ENCODE results near the gene PPP1R13B.

PPP1R13B gene

DNA sequence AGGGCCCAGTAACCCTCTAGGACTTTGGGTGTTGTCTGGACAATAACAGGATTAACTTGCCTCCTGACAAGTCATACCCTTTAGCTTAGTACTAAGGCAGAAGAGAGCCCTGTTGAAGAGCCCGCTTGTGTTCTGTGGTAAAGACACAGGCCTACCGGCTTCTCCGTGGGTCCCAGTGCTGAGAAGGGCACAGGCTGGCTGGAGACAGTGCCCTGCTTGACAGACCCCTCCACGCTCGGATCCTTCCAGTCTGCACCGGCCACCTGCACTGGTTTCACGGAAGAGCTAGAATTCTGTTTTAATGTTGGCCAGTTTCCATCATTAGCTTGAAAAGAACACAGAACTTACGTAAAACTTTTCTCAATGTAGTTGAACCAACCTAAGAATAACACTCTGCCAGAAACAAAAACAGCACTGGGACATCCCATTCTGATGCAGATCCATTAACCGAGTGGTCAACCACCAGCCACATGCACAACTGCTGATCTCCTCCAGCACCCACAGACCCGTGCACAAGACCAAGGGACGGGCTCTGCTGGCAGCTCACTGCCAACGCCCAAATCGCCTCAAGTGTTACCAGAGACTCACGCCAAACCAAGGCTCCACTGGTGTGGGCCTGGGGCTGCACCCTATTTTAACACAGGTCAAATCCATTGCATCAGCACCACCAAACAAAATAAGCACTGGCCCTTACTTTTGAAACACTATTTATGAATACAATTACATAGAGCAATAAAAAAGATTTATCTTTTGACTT lies 104.7 kb downstream of the PPP1R13B start:
- DNase-seq (ENCODE audit: low read depth in 2 of 2) = no peak

GRCh38 chr14:103741876-103742275 lies 105.5 kb downstream of the PPP1R13B start:
- DNase-seq (ENCODE audit: low read depth in 2 of 2) = no peak

DNA sequence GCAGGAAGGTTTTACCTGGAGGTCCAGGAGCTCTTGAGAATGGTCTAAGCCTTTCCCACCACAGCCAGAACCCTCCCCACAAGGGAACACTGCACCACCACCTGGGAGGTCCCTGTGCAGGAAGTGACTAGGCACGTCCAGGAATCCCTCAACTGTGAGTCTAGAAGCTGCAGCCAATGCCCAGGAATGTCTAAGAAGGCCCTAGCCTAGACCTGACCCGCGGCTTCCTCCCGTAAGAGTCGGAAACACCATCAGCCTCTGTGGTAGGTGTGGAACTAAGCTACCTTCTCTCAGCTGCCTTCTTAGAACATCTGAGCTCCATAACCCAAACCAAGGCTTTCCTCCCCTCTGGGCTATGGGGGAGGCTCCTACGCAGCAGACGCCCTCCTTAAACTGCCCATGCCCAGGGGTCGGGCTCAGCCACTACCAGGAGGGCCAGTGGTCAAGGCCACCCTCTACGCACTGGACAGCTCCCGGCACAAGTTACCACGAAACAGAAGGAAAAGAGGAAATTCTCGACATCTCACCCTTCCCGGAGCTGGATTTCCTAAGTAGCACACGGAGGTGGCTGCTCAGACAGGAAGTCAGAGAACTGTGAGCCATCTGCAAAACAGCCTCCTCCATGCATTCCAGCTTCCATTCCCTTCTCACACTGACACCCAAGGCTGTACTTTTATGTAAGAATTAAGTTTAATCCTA lies 106.2 kb downstream of the PPP1R13B start:
- no peak for DNase-seq (ENCODE audit: low read depth in 2 of 2)

DNA sequence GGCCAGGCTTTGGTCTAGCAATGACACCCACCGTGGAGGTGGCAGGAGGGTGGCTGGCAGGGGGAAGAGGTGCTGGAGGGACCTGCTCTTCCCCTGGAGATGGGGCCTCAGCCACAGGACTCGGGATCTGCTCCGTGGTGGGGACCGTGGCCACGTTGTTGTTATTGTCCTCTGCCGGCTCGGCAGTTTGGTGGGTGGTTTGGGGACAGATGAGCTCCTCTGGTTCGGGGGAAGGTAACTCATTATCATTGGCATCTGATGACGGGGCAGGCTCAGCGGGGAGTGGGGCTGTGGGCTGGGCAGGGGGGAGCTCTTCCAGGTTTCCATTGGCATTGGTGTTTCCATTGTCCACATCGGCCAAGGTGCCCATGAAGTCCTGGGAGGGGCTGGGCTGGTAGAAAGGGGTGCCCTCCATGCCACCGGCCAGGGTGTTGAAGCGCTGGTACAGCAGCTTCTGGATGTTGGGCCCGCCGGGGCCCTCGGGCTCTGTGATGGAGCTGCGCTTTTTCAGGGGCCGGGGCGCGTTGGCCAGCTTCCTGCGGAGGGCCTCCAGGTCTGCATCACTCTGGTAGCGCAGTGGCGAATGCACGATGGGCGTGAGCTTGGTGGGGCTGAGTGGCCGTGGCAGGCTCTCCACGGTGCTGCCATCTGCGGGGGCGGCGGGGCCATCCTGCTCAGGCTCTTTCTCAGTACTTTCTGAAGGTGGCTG lies 107.4 kb downstream of the PPP1R13B start:
- no peak for DNase-seq (ENCODE audit: low read depth in 2 of 2)

DNA sequence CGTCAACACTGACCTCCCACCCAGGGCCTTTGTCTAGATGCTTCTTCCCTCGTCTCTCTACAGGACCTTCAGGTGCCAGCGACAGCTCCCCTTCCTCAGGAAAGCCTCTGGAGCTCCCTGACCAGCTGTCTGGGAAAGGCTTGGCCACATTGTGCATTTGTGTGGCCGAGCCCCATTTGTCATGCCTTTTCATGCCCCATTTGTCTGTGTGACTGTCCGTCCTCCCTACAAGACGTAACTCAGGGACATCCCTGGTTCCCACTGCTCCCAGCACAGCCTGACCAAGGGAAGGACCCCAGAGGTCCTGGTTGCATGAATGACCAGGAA lies 107.9 kb downstream of the PPP1R13B start:
- no peak for DNase-seq (ENCODE audit: low read depth in 2 of 2)

- DNase-seq (ENCODE audit: low read depth in 2 of 2) = no peak
These were observed 108.5 kb downstream of the PPP1R13B start for GRCh38 chr14:103738701-103739451.

DNA sequence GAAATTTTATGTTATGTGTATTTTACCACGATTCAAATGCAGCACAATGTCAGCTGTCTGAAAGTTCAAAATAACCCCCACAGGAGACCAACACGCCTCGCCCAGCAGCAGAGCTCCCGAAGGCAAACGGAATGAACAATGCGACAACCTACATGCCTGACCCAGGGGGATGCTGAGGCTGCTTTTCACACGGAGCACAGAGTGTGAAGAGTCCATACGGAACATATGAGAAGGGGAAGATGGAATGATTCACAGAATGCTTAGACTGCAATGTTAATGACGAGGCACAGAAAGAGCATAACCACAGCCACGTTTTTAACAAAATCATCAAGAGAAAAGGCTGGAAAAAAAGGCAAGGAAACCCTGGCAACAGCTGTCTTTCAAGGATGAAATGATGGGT lies 109.2 kb downstream of the PPP1R13B start:
- DNase-seq (ENCODE audit: low read depth in 2 of 2) = no peak

DNA sequence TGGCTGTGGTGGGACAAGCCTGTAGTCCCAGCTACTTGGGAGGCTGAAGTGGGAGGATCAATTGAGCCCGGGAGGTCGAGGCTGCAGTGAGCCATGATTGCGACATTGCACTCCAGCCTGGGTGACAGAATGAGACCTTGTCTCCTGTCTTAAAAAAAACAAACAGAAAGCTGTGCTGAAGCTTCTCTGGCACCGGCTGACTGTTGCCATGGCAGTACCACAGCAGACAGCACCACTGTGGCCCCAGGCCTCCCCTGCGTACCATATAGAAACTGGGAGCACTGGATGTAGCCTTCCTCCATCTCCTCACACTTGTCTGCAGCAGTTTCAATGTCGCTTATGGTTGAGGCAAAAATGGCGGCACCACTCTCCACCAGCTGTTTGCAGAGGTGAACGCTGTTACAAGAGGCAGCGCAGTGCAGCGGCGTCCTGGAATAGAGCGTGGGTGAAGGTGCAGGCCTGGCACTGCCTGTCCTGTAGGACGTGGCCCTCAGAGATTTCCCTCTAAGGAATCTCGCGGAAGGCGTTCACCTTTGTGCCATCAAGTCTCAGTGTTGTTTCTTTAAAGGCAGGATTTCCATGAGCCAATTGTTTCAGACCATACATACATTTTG lies 109.8 kb downstream of the PPP1R13B start:
- DNase-seq (ENCODE audit: low read depth in 2 of 2) = no peak

DNA sequence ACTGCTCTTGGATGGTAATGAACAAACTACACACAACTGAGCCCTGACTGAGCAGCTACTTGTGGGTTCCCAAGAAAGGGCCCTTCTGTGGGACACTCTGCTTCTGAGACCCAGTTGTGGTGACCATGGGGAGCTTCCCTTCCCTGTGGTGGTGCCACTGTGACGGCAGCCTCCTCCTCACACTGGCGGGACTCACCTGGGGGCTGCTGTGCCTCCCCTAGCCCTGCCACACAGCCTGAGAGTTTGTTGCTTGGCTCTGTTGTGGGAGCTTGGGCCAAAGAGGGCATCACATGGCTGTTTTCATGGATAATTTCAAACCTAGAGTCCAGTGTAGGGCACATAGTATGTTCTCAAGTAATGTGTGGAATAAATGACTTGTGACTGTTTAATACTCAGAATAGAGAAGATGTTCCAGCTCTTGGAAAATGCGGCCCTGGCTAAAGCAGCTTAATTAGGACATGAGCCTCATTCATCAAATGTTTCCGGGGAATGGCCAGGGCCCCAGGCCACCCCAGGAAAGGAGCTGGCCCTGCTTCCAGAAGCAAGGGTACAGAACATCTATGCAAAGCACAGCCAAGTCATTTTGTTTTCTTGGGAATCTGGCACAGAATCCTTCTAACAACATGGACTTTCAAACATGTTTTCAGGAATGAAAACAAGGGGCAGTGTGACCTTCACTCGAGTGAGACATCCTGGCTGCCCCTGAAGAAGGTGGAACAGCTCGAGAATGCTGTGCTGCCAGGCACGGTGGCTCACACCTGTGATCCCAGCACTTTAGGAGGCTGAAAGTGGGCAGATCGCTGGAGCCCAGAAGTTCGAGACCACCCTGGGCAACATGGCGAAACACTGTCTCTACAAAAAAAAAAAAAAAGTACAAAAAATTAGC lies 110.6 kb downstream of the PPP1R13B start:
- DNase-seq (ENCODE audit: low read depth in 2 of 2) = no peak

DNA sequence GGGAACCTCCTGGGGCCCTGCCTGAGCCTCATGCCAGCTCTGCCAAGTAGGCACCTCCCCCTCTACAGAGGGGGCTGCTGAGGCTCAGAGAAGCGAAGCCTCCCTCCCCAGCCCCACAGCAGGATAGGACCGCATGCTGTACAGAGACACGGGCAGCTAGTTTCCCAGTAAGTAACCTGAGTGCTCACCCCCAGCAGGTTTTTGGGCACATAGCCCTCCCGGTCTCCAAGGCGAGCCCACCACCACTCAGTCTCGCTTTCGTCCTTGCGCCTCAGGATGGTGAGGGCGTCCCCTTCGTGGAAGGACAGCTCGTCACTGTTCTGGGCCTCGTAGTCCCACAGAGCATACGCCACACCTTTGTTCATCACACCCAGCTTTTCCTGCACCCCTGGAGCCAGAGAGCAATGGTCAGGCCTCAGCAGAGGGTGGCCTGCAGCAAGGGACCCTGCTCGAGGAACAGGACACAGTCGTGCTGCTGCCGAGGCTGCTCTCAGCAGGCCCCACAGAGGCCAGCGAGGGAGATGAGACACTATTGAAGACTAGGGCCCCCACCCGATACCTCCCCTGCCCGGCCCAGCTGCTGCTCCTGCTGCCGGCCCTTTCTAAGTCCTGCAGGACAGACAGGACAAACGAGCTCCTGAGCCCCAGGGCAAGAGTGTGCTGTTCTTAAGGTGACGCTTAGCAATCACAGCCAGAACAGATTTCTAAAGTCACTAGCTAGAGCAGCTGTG lies 111.4 kb downstream of the PPP1R13B start:
- no peak for DNase-seq (ENCODE audit: low read depth in 2 of 2)

- no peak for DNase-seq (ENCODE audit: low read depth in 2 of 2)
These were observed 111.9 kb downstream of the PPP1R13B start for GRCh38 chr14:103735439-103735814.

DNA sequence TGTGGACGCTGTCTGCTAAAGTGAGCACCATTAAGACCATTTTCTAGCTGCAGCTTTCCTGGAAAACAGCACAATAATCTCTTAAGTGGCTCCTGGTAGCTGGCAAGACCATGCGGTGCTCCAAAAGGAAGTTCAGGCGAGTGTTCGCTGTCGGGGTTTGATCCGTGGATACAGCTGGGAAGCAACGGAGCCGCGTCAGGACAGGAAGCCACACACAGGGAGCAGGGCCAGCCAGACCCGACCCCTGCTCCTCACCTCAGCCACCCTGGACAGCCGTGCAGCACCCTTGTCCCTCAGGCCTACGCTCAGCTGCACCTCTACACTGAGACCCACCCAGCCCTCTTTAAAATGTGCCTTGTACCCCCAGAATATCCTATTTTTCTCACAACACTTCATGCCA lies 112.4 kb downstream of the PPP1R13B start:
- DNase-seq (ENCODE audit: low read depth in 2 of 2) = no peak

DNA sequence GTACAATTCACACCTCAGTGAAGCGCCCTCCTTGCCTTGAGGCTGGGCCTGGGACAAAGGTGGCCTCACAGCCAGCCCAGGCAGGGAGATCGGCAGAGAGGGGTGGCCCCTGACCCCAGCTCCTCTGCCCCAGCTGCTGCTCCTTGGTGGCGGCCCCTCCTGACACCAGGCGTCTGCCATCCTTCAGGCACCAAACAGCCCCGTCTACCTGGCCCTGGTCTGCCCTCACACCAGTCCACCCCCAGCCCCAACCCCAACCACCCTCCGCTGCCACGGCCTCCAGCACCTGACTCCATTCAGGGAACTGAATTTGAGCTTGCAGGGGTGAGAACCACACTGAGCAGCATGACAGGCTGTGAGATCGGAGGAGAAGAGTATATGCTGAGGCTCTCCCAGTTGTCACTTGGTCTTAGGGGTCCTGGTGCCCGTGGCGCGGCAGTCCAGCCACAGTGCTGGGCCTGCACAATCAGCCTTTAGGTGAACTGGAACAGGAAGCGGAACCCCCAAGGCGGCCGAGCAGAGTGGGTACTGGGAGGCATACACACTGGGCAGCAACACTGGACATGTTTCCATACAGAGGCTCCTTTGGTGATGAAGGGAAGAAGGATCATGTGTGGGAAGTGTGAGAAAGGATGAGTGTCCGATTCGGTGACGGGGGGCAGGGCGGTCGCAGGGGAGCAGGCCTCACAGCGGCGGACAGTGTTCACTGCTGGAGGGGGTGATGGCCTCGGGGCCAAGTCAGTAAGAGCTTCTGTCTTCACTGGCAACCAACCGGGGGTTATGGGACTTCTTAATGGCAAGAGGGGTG lies 113.1 kb downstream of the PPP1R13B start:
- DNase-seq (ENCODE audit: low read depth in 2 of 2) = no peak

DNA sequence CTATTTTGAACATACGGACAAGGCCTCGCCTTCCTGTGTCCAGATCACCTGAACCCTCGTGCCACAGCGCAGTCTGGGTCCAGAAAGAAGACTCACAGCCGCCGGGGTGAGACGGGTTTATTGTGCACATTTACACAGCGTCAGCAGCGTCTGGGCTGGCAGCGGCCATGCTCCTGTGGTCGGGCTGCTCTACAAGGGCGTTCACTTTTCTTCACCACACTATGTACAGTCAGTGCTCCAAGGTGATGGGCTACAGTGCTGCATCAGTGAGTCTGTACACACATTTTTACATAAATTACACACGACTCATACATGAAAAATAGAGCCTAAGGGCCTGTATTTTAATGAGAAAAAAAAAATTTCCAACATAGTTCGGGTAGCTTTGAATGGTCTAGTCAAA lies 113.7 kb downstream of the PPP1R13B start:
- no peak for DNase-seq (ENCODE audit: low read depth in 2 of 2)

- DNase-seq (ENCODE audit: low read depth in 2 of 2) = no peak
These were observed 114.3 kb downstream of the PPP1R13B start for GRCh38 chr14:103732868-103733620.

- DNase-seq (ENCODE audit: low read depth in 2 of 2) = no peak
These were observed 115.2 kb downstream of the PPP1R13B start for GRCh38 chr14:103731916-103732867.

- DNase-seq (ENCODE audit: low read depth in 2 of 2) = no peak
These were observed 115.9 kb downstream of the PPP1R13B start for GRCh38 chr14:103731481-103731880.
